WTC11 (cell line): Measurements from ENCODE around the gene WWOX.

Source experiments
- ARID4B ChIP-seq: sonication (generic); formaldehyde crosslinking; IDR thresholded peaks from 2 replicates; pipeline ENCODE4 v1.8.0; 2023; ENCODE audit warnings: missing genetic modification reagents, mild to moderate bottlenecking, borderline replicate concordance
- ATF2 ChIP-seq: sonication (generic); formaldehyde crosslinking; IDR thresholded peaks from 2 replicates; pipeline ENCODE4 v1.8.1; 2022; ENCODE audit warnings: low read depth, missing genetic modification reagents, borderline replicate concordance
- ATF3 ChIP-seq: sonication (generic); formaldehyde crosslinking; conservative IDR thresholded peaks from 2 replicates; pipeline ENCODE4 v1.8.1; 2022; ENCODE audit warnings: mild to moderate bottlenecking, missing genetic modification reagents
- CTCF ChIP-seq: fragments of 200-600 bp; IDR thresholded peaks from 2 replicates; pipeline ENCODE4 v1.8.0; 2022; ENCODE audit warnings: antibody characterized with exemption
- ELF4 ChIP-seq: sonication (generic); formaldehyde crosslinking; IDR thresholded peaks from 2 replicates; pipeline ENCODE4 v1.8.1; 2022; ENCODE audit warnings: low read depth, mild to moderate bottlenecking, moderate library complexity, missing genetic modification reagents
- ESRRA ChIP-seq: sonication (generic); formaldehyde crosslinking; IDR thresholded peaks from 2 replicates; pipeline ENCODE4 v1.8.1; 2022; ENCODE audit warnings: mild to moderate bottlenecking, missing genetic modification reagents, borderline replicate concordance
- FOXP1 ChIP-seq: sonication (generic); formaldehyde crosslinking; IDR thresholded peaks from 2 replicates; pipeline ENCODE4 v1.8.0; 2022; ENCODE audit warnings: missing genetic modification reagents, mild to moderate bottlenecking, moderate library complexity, borderline replicate concordance
- IRF2 ChIP-seq: sonication (generic); formaldehyde crosslinking; IDR thresholded peaks from 2 replicates; pipeline ENCODE4 v1.8.0; 2022; ENCODE audit warnings: low read depth, missing genetic modification reagents, borderline replicate concordance
- JAZF1 ChIP-seq: fragments of 250-450 bp; sonication (Bioruptor Pico); IDR thresholded peaks from 2 replicates; pipeline ENCODE4 v1.9.0; 2021; ENCODE audit warnings: moderate library complexity, mild to moderate bottlenecking, inconsistent platforms
- MLX ChIP-seq: sonication (generic); formaldehyde crosslinking; IDR thresholded peaks from 2 replicates; pipeline ENCODE4 v1.8.1; 2023; ENCODE audit warnings: mild to moderate bottlenecking, missing genetic modification reagents, moderate library complexity
- NR1H2 ChIP-seq: sonication (generic); formaldehyde crosslinking; IDR thresholded peaks from 2 replicates; pipeline ENCODE4 v1.9.0; 2021; ENCODE audit warnings: mild to moderate bottlenecking, moderate library complexity, missing genetic modification reagents
- TEAD4 ChIP-seq: sonication (generic); formaldehyde crosslinking; IDR thresholded peaks from 2 replicates; pipeline ENCODE4 v1.8.0; 2022; ENCODE audit warnings: mild to moderate bottlenecking, missing genetic modification reagents
- ZNF396 ChIP-seq: fragments of 250-450 bp; sonication (Bioruptor Pico); IDR thresholded peaks from 2 replicates; pipeline ENCODE4 v1.8.0; 2021; ENCODE audit warnings: mild to moderate bottlenecking, moderate library complexity, borderline replicate concordance
- ZNF425 ChIP-seq: fragments of 250-450 bp; sonication (Bioruptor Pico); conservative IDR thresholded peaks from 2 replicates; pipeline ENCODE4 v1.9.0; 2021; ENCODE audit warnings: mild to moderate bottlenecking

- TF ChIP-seq CTCF (no peak), ATF3 (CRISPR knock-in tag) (no peak), TEAD4 (CRISPR knock-in tag) (no peak), JAZF1 (no peak), IRF2 (CRISPR knock-in tag) (no peak), FOXP1 (CRISPR knock-in tag) (no peak), ATF2 (CRISPR knock-in tag) (no peak), ZNF396 (no peak), ELF4 (CRISPR knock-in tag) (no peak), ARID4B (CRISPR knock-in tag) (no peak), NR1H2 (CRISPR knock-in tag) (no peak), ZNF425 (CRISPR knock-in tag) (no peak), ESRRA (no peak), MLX (CRISPR knock-in tag) (no peak)
Observed at GRCh38 chr16:79261944-79262552, 1162.6 kb downstream of the WWOX start.
